HG02884 (cell line): ENCODE data around the gene CCDC12.

ENCODE experiments used
- ATAC-seq: cut with Tn5 transposase; IDR thresholded peaks from one replicate; pipeline ENCODE4 v1.9.1; 2021; ENCODE audit warnings: mild to moderate bottlenecking, moderate library complexity; ENCODE audit not compliant: unreplicated experiment

Gene CCDC12

GRCh38 chr3:46976326-46977190 lies at the start of gene CCDC12:
Gene CCDC12 (minus strand): TSS chr3:46976745. CDS start chr3:46976732, 13 bp downstream.
- peak; percentile 51 for ATAC-seq

DNA sequence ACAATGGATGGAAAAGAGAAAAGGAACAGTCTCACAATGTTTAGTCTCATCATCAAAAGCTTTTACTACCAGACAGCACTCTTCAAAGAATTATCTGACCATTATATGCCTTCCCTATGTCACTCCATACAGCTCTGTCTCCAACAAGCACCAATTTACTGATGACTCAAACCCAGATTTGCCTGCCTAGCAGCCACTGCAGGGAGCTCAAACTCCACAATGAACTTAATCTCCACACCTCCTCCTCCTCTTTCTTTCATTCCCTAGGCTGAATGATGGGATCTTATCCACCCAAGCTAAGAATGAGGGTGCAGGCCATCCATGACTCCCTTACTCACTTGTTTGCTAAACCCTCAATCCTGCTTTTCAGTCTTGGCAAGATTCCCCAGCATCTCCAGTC lies 48.4 kb upstream of the CCDC12 start:
- no peak for ATAC-seq

DNA sequence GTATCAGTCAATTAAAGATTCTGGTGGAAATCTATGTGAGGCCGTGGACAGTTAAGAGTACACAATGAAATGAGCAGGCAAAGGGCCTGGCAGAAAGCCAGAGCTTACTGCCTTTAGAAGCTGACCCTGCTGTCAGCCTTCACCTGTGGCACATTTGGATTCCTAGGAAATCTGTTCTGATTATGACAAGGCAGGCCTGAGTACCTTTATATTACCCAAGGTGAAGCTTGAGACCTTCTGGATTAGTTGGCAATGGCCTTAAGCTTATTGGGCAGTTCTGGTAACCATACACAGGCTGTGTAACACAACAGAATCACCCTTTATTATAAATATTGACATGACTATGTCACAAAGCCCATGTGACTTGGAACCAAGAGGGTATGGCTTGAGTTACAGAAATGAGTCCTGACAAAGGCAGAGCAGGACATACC lies 46.1 kb upstream of the CCDC12 start:
- ATAC-seq: no peak

DNA sequence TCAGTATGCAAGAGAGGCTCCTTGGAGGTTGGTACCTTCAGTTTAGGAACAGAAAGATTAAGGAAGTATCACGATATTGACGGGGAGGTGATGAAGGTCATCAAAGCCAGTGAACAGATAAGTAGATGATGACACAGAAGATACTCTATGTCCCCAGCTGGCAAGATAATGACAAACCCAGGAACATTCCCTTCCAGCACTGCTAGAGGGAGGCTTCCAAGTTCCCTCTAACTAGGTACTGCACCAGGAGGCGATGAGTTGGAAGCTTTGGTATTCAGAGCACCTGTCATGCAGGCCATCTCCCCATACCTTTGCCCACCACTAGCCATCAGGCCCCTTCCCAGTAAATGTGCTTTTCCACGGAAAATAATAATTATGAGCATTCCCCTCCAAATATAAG lies 43.8 kb upstream of the CCDC12 start:
- no peak for ATAC-seq

GRCh38 chr3:47019201-47019600 lies 42.7 kb upstream of the CCDC12 start:
- ATAC-seq: peak; percentile 63

GRCh38 chr3:47018269-47018611 lies 41.7 kb upstream of the CCDC12 start:
- no peak for ATAC-seq

GRCh38 chr3:47017504-47018268 lies 41.1 kb upstream of the CCDC12 start:
- ATAC-seq: no peak

GRCh38 chr3:47016934-47017435 lies 40.4 kb upstream of the CCDC12 start:
- ATAC-seq: no peak

DNA sequence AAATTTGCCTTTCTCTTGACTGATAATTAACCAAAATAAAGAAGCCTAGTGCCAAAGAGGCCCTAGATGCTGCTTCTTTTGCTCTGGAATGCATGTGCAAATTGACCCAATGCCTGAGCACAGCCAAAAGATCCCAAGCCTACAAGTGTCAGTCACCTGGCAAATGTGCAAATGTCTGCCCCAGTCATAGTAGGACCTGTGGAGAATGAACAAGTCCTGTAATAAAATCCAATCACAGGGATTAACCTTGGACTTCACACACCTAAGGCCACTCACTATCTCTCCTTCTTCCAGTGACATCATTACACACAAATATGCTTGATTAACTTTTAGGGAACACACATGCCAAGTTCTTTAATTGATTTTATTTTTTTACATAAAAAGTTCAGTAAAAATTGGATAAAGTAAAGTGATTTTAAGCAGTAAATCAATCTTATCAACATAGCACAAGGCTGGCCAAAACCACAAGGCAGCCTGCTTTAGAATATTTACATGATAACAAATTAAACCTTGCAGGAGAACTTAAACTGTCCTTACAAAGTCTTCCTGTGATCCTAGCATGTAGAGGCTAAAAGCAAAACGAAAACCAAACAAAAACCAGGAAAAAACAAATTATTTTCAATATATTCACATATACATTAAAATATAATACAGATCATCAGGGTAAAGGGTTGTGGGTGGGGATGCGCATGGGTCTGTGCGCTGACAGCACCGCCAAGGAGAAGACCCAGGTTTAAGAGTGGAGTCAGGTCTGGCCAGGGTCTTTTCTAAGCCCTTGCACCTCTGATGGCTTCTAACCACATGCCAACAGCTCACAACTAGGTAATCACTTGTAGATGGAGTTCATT lies 39.8 kb upstream of the CCDC12 start:
- ATAC-seq: no peak

DNA sequence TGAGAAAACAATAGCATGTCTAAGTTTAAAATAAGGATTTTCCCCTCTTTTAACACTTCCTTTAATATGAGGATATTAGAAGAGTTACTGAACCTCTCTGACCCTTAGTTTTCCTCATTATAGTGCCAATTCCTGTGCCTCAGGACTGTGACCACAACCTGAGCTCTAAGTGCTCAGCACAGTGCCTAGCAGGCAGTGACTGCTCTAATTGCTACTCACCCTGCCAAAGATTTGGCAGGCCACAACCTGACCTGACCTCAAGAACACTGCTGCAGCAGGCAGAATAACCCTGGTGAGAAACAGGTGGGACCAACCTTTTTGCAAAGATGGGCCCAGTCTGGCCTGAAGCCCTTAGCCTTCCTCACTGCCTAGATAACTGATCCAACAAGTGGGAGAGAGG lies 38.6 kb upstream of the CCDC12 start:
- ATAC-seq: no peak

GRCh38 chr3:47014036-47014435 lies 37.5 kb upstream of the CCDC12 start:
- ATAC-seq: no peak

DNA sequence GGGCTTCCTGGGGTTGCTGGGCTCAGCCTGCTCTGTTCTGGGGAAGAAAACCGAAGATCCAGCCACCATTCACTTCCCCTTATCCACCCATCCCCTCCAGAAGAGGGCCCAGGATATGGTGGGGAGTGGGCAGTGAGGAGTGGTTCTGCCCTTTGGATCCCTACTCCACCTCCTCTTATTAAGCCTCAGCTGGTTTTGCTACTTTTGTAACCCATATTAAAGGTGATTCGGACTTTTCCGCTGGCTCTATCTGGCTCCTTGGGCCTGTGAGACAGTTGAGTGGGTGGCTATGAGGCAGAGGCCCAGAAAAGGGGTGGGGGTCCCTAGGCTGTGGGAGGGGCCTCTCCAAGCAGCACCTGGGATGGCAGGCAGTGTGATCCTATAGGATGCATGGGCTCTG lies 36.7 kb upstream of the CCDC12 start:
- ATAC-seq: no peak

DNA sequence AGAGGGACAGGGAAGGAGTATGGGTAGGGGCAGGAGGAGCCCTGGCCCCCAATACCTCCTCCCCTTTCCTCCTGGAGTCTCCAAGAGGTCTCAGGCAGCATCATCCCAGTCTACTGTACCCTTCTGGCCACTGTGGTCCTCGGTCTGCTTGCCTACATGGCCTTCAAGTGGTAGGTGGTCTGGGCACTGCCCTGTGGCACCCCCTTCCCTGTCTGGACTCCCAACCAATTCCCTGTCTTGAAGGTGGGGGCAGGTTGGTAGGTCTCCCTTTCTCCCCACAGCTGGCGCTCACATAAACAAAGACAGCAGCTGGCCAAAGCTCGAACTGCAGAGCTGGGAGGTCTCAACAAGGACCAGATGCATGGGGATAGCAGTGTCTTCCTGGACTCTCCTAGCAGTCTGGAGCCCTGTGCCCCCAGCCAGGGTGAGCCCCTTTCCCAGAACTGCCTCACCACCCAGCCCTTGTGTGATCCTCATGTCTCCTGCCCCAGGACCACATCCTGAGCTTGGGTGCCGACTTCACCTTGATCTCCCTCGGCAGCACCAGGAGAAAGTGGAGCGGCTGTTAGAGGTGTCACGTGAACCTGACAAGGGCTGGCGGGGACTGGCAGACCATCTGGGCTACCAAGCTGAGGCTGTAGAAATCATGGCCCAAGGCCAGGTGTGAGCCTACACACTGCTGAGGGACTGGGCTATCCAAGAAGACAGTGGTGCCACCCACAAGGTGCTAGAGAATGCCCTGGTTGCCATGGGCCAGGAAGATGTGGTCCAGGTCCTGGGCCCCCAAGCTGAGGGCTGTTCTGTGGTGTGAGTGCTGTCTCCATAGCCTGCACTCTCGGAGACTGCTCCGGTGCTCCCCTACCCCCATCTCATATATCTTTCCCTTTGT lies 36.0 kb upstream of the CCDC12 start:
- ATAC-seq: no peak

DNA sequence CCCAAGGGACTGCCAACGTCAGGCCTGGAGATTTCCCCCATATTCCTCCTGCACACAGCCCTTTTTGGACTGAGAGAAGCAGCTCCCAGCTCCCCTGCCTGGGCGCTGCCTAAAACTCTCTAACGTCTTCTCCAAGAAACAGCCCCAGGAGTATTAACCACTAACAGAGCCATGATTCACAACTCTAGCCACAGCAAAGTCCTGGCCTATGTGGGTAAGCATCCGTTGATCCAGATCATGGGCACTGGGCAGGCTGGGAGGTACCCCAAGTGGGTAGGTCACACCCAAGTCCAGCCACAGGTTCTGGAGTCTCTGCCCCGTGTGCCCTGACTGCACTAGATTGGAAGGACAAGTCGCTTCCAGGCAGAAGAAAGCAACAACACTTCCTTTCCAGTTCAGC lies 34.8 kb upstream of the CCDC12 start:
- ATAC-seq: no peak

GRCh38 chr3:47010910-47011309 lies 34.4 kb upstream of the CCDC12 start:
- ATAC-seq: no peak

GRCh38 chr3:47010111-47010712 lies 33.7 kb upstream of the CCDC12 start:
- no peak for ATAC-seq

DNA sequence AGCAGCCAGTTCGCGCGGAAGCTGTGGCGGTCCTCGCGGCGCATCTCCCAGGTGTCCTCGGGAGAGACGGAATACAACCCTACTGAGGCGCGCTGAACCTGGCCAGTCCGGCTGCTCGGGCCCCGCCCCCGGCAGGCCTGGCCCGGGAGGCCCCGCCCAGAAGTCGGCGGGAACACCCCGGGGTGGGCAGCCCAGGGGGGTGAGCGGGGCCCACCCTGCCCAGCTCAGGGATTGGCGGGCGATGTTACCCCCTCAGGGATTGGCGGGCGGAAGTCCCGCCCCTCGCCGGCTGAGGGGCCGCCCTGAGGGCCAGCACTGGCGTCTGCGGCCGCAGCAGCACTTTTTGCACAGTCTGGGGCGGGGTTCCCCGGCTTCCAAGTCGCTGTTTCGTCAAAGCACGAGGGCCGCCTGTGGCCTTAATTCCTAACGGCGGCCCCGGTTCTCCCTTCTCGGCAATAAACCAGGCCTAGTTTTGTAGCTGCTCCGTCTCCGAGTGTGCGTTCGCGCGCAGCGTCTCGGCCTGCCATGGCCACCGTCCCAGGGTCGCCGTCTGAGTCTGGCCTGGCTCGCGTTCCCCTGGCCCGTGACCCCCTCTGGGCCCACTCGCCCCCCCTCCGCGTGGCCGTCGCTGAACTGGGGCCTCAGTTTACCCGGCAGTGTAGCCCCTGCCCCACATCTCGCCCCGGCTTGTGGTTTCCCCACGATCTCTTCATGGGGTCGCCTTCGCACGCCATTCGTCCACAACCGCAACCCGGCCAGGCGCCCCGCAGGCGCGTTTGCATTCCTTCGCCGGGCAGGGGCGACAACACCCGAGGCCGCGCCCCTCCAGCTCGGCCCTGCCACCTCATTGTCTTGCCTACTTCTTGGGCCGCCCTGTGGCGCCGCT lies 32.9 kb upstream of the CCDC12 start:
- ATAC-seq: peak; percentile 85

GRCh38 chr3:47008851-47009224 lies 32.3 kb upstream of the CCDC12 start:
- ATAC-seq: no peak
